Measurements from ENCODE around the gene MED1. TPM values are rescaled to one million over a fixed set of nuclear protein-coding genes. Genes with fewer than 3 reads are reported as not detected.

MED1 gene
- total RNA-seq, 1 experiment from 2014 or later: 50.4 TPM

- no peak; the same call in 1 of the 2 replicates for TF ChIP-seq NR2C2 (CRISPR knock-in tag; IDR thresholded peaks at IDR 0.05)
- TF ChIP-seq, protein P1, sequence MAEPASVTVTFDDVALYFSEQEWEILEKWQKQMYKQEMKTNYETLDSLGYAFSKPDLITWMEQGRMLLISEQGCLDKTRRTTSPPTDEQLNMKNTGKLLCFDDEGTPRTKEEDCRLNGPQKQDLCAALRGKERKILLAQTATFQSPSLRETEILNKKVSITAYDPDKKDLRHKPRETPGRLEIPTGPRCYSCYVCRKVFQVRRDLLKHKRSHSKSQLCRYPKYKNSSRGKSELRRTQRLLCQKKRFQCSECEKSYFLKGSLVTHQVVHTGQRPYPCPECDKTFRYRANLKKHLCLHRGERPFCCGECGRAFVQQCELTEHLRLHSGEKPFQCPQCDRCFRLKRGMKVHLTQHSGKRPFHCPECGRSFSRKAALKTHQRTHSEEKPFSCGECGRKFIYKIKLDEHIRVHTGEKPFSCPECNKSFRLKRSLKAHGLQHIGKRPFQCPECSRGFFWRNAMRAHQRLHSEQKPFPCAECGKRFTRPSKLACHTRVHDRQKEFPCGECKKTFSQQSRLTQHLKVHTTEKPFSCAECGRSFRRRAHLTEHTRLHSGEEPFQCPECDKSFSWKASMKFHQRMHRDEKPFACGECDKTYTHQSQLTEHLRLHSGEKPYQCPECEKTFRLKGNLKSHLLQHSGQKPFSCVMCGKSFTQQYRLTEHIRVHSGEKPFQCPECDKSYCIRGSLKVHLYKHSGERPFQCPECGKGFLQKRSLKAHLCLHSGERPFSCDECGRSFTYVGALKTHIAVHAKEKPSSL (CRISPR knock-in tag; conservative IDR thresholded peaks at IDR 0.05): no peak
- TF ChIP-seq, protein P2, sequence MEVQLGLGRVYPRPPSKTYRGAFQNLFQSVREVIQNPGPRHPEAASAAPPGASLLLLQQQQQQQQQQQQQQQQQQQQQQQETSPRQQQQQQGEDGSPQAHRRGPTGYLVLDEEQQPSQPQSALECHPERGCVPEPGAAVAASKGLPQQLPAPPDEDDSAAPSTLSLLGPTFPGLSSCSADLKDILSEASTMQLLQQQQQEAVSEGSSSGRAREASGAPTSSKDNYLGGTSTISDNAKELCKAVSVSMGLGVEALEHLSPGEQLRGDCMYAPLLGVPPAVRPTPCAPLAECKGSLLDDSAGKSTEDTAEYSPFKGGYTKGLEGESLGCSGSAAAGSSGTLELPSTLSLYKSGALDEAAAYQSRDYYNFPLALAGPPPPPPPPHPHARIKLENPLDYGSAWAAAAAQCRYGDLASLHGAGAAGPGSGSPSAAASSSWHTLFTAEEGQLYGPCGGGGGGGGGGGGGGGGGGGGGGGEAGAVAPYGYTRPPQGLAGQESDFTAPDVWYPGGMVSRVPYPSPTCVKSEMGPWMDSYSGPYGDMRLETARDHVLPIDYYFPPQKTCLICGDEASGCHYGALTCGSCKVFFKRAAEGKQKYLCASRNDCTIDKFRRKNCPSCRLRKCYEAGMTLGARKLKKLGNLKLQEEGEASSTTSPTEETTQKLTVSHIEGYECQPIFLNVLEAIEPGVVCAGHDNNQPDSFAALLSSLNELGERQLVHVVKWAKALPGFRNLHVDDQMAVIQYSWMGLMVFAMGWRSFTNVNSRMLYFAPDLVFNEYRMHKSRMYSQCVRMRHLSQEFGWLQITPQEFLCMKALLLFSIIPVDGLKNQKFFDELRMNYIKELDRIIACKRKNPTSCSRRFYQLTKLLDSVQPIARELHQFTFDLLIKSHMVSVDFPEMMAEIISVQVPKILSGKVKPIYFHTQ (CRISPR knock-in tag; IDR thresholded peaks at IDR 0.05): peak; percentile 52; the same call in 1 of the 2 replicates
- TF ChIP-seq TP53 (CRISPR knock-in tag; IDR thresholded peaks at IDR 0.05): no peak
- TF ChIP-seq USF1 (CRISPR knock-in tag; IDR thresholded peaks at IDR 0.05): no peak
- TF ChIP-seq, protein P3, sequence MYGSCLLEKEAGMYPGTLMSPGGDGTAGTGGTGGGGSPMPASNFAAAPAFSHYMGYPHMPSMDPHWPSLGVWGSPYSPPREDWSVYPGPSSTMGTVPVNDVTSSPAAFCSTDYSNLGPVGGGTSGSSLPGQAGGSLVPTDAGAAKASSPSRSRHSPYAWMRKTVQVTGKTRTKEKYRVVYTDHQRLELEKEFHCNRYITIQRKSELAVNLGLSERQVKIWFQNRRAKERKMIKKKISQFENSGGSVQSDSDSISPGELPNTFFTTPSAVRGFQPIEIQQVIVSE (CRISPR knock-in tag; IDR thresholded peaks at IDR 0.05; ENCODE audit: borderline replicate concordance): no peak
- TF ChIP-seq CREB1 (CRISPR knock-in tag; IDR thresholded peaks at IDR 0.05): no peak
- peak; percentile 53 for TF ChIP-seq GABPB1 (CRISPR knock-in tag; IDR thresholded peaks at IDR 0.05)
Observed at GRCh38 chr17:39461113-39461925, 10.3 kb upstream of the MED1 start, which contains the start of gene CDK12 (continued).

- ChIA-PET CTCF (no interaction called here), POLR2A (no interaction called here)
- Mint-ChIP-seq H3K36me3 (0 out of 2 replicates have a peak, but pooled peaks cover under 1% of the 10 kb centered on the region), H3K9me3 (no peaks in the 10 kb centered on the region), H3K4me1 (no peaks in the 10 kb centered on the region), H3K27ac (no peak overlapping the region), H3K27me3 (ENCODE audit: low read depth) (no peaks in the 10 kb centered on the region; the same call in 1 of the 2 replicates), H3K4me3 (no peak overlapping the region)
- TF ChIP-seq ATF1 (CRISPR knock-in tag; IDR thresholded peaks at IDR 0.05) (no peak), ZNF121 (CRISPR knock-in tag; IDR thresholded peaks at IDR 0.05) (peak; percentile 44; the same call in 1 of the 2 replicates)
- DNase-seq (ENCODE audit: low spot score) (no peak), ATAC-seq (no peak)
Observed at GRCh38 chr17:39455919-39456318, 4.9 kb upstream of the MED1 start.

DNA sequence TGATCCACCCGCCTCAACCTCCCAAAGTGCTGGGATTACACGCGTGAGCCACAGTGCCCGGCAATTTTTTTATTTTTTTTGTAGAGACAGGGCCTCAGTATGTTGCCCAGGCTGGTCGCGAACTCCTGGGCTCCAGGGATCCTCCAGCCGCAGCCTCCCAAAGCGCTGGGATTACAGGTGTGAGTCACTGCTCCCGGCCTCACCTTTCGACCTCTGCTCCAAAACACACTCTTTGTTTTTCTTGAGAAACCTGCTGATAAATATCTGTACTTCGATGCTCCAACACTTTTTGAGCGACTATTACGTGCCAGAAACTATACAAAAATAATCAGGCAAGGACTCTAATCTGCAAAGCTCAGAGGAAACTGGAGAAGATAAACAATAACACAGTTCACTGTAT, 1.0 kb downstream of the MED1 start:
- Mint-ChIP-seq H3K27me3 (ENCODE audit: low read depth) (no peaks in the 10 kb centered on the region; the same call in 1 of the 2 replicates), H3K9me3 (no peaks in the 10 kb centered on the region), H3K4me1 (peaks cover 7% of the 10 kb centered on the region), H3K27ac (peak overlapping the region; percentile 98; the same call in 1 of the 2 replicates), H3K36me3 (peaks cover 24% of the 10 kb centered on the region), H3K4me3 (peak overlapping the region; percentile 99)
- no peak for DNase-seq (ENCODE audit: low spot score)
- CTCF ChIA-PET: interaction anchor here (1.2 to 1.5 kb wide), 3 partner anchors 97 to 172 kb away, joined by 3 to 5 read pairs (median 4); no protein-coding TSS in a partner anchor
- POLR2A ChIA-PET: interaction anchor here (0.7 to 2.1 kb wide), 2 partner anchors 12 to 274 kb away, joined by 3 to 23 read pairs; partner anchors contain the start of gene CDK12
- no peak for ATAC-seq
- TF ChIP-seq ZNF423 (CRISPR knock-in tag; IDR thresholded peaks at IDR 0.05) (no peak), ZNF416 (CRISPR knock-in tag; IDR thresholded peaks at IDR 0.05) (no peak), ZNF317 (CRISPR knock-in tag; IDR thresholded peaks at IDR 0.05; ENCODE audit: borderline replicate concordance, low read depth) (no peak), NFYB (CRISPR knock-in tag; conservative IDR thresholded peaks at IDR 0.05; ENCODE audit: low read depth) (no peak), ATF1 (CRISPR knock-in tag; IDR thresholded peaks at IDR 0.05) (no peak), PRRX2 (CRISPR knock-in tag; IDR thresholded peaks at IDR 0.05) (no peak), RORB (CRISPR knock-in tag; IDR thresholded peaks at IDR 0.05) (no peak), PRDM15 (CRISPR knock-in tag; IDR thresholded peaks at IDR 0.05) (no peak)
- TF ChIP-seq, protein P4, sequence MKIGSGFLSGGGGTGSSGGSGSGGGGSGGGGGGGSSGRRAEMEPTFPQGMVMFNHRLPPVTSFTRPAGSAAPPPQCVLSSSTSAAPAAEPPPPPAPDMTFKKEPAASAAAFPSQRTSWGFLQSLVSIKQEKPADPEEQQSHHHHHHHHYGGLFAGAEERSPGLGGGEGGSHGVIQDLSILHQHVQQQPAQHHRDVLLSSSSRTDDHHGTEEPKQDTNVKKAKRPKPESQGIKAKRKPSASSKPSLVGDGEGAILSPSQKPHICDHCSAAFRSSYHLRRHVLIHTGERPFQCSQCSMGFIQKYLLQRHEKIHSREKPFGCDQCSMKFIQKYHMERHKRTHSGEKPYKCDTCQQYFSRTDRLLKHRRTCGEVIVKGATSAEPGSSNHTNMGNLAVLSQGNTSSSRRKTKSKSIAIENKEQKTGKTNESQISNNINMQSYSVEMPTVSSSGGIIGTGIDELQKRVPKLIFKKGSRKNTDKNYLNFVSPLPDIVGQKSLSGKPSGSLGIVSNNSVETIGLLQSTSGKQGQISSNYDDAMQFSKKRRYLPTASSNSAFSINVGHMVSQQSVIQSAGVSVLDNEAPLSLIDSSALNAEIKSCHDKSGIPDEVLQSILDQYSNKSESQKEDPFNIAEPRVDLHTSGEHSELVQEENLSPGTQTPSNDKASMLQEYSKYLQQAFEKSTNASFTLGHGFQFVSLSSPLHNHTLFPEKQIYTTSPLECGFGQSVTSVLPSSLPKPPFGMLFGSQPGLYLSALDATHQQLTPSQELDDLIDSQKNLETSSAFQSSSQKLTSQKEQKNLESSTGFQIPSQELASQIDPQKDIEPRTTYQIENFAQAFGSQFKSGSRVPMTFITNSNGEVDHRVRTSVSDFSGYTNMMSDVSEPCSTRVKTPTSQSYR (CRISPR knock-in tag; IDR thresholded peaks at IDR 0.05): no peak
- TF ChIP-seq, protein P5, sequence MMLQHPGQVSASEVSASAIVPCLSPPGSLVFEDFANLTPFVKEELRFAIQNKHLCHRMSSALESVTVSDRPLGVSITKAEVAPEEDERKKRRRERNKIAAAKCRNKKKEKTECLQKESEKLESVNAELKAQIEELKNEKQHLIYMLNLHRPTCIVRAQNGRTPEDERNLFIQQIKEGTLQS (CRISPR knock-in tag; conservative IDR thresholded peaks at IDR 0.05): no peak
